DOHH2 (cell line): ENCODE data around the gene GATA6.

Experiments
- EZH2phosphoT487 ChIP-seq: fragments of 200-600 bp; sonication (generic); IDR thresholded peaks from 2 replicates; pipeline ENCODE4 v1.6.1; 2017; ENCODE audit warnings: borderline replicate concordance, mild to moderate bottlenecking, antibody characterized with exemption, low read length, moderate library complexity, mixed read lengths
- TF ChIP-seq, protein P1 (sequence below): fragments of 200-600 bp; sonication (generic); IDR thresholded peaks from one replicate; pipeline ENCODE4 v1.5.1; 2014; ENCODE audit warnings: antibody characterized with exemption, mild to moderate bottlenecking, low read depth, low read length; ENCODE audit not compliant: poor library complexity, severe bottlenecking

DNA sequence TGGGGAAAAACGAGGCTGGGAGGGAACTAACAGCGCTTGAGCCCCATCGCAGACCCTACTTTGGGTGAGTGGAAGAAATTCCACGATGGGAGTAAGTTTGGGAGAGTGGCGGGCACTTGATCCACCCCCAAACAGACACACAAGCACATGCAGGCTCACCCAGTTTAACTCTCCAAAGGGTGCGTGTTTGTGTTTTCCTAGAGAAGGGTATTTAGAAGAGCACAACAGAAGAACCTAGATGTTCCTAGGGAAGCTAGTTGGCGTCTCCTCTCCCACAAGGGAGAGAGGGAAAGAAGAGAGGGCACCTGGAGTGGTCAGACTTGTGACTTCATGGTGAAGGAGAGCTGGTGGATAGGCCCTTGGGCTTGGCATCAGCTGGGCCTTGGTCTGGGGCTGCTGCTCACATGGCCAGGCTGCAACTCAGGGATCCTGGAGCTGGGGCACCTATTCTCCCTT lies 3.2 kb downstream of the GATA6 start:
- TF ChIP-seq, protein P1, sequence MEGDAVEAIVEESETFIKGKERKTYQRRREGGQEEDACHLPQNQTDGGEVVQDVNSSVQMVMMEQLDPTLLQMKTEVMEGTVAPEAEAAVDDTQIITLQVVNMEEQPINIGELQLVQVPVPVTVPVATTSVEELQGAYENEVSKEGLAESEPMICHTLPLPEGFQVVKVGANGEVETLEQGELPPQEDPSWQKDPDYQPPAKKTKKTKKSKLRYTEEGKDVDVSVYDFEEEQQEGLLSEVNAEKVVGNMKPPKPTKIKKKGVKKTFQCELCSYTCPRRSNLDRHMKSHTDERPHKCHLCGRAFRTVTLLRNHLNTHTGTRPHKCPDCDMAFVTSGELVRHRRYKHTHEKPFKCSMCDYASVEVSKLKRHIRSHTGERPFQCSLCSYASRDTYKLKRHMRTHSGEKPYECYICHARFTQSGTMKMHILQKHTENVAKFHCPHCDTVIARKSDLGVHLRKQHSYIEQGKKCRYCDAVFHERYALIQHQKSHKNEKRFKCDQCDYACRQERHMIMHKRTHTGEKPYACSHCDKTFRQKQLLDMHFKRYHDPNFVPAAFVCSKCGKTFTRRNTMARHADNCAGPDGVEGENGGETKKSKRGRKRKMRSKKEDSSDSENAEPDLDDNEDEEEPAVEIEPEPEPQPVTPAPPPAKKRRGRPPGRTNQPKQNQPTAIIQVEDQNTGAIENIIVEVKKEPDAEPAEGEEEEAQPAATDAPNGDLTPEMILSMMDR, result no peak
- TF ChIP-seq EZH2phosphoT487, result no peak
